Ovary (tissue), 9 donors: ENCODE results near the gene INPPL1. TPM values are rescaled to one million over a fixed set of nuclear protein-coding genes. Genes with fewer than 3 reads are reported as not detected.

Experiments
- DNase-seq, 5 donors: peaks; one replicate each; pipeline ENCODE4 v3.0.0-alpha.2; 2019 to 2020
- H3K27ac ChIP-seq, 2 donors: fragments of 200-600 bp; one replicate each; pipeline versions ENCODE4 v1.5.1 to v1.8.0; 2019 to 2022
- H3K27me3 ChIP-seq: fragments of 200-600 bp; one replicate; pipeline ENCODE4 v1.8.0; 2022
- H3K36me3 ChIP-seq: fragments of 200-600 bp; sonication (generic); one replicate; pipeline ENCODE4 v1.5.1; 2019
- H3K4me1 ChIP-seq: one replicate; pipeline ENCODE4 v1.8.1; 2013; ENCODE audit warnings: mild to moderate bottlenecking, moderate library complexity; ENCODE audit not compliant: insufficient read depth
- H3K4me3 ChIP-seq: fragments of 200-600 bp; sonication (generic); one replicate; pipeline ENCODE4 v1.5.1; 2017
- H3K9me3 ChIP-seq, 2 donors: fragments of 200-600 bp in 1 of 2; sonication (generic) in 1 of 2; one replicate each; pipeline versions ENCODE4 v1.5.1 to v1.8.1; 2013 to 2019; ENCODE audit warnings: mild to moderate bottlenecking in 1 of 2, moderate library complexity in 1 of 2
- CTCF ChIP-seq, 3 donors: fragments of 450-650 bp in 2 of 3; fragments of 200-600 bp in 1 of 3; IDR thresholded peaks; one replicate each; pipeline versions ENCODE4 v1.5.1 to v1.8.0; 2016 to 2022; ENCODE audit warnings: antibody characterized with exemption in 3 of 3, mild to moderate bottlenecking in 1 of 3
- EP300 ChIP-seq: sonication (generic); formaldehyde crosslinking; IDR thresholded peaks from one replicate; pipeline ENCODE4 v1.6.1; 2017; ENCODE audit warnings: antibody characterized with exemption
- POLR2A ChIP-seq: fragments of 450-650 bp; IDR thresholded peaks from one replicate; pipeline ENCODE4 v1.6.1; 2017; ENCODE audit warnings: antibody characterized with exemption, mild to moderate bottlenecking, moderate library complexity
- WGBS, 3 donors: extraction: QIAGEN DNeasy Blood & Tissue Kit in 1 of 3; methylation state at CpG; one replicate each; pipeline versions ENCODE4 v1.1.5 to v1.1.7; 2013 to 2017; 5-methylcytosine and 5-hydroxymethylcytosine counted together
- intact Hi-C, 4 donors: fragments of 100-400 bp; cut with DNase I; formaldehyde crosslinking; loops; one replicate each; pipeline versions ENCODE4 v1.11.0 to v1.15.1; 2022 to 2023
- polyA plus RNA-seq, 2 donors: library from polyadenylated mRNA; stranded (reverse); fragments of 200-250 nt in 1 of 2; fragments of 350-450 nt in 1 of 2; fragmentation: Illumina TruSeq in 1 of 2; extraction: RNeasy Lipid Tissue Mini Kit (QIAGEN cat#74804) in 1 of 2; gene quantifications; one replicate each; pipeline ENCODE4 v1.2.3, GENCODE V29; 2013 to 2014
- total RNA-seq, 7 donors: library from RNA; depleted of rRNA in 2 of 7; stranded (reverse); fragments of >200 nt in 2 of 7; fragmentation: NEBNext Ultra II Directional in 3 of 7; extraction: Animal tissue kit (Norgen Biotek cat#: 25700) in 3 of 7; gene quantifications; one replicate each; pipeline versions ENCODE4 v1.1.0 to v1.2.4, GENCODE V29; 2016 to 2023
- donor health status: DM: no; HTN: no; CAD: no; lungs with moderate emphysema.
- donor health status: DM: no; HTN: no; CAD: no.
- donor health status: Bipolar disorder and iron deficiency.
- donor health status: DM: yes; HTN: yes; CAD: no.
- donor health status: DM: no; HTN: no; CAD: no.
- donor health status: DM: yes; HTN: yes; CAD: no.

Gene INPPL1
- total and polyA plus RNA-seq, 9 donors = 48.4 to 208 (median 132) TPM

GRCh38 chr11:72221386-72222075, 3.0 kb upstream of the INPPL1 start:
- TF ChIP-seq CTCF (IDR thresholded peaks at IDR 0.05) (no peak), POLR2A (no peak), EP300 (no peak)
- no peaks in the 10 kb centered on the region for H3K36me3 ChIP-seq
- 73 to 85% (median 79%) methylated on average over 7 of the region's 7 CpGs for WGBS, 3 donors
- no peak overlapping the region for H3K4me3 ChIP-seq
- peaks cover 10% of the 10 kb centered on the region for H3K4me1 ChIP-seq
- intact Hi-C loops = no loop called here
- DNase-seq = peak in 1 of 5 donors; percentile 22
- peak overlapping the region in 1 of 2 donors; percentile 97 for H3K27ac ChIP-seq
- no peaks in the 10 kb centered on the region for H3K27me3 ChIP-seq
- H3K9me3 ChIP-seq = no peaks in the 10 kb centered on the region

- no peaks in the 10 kb centered on the region for H3K27me3 ChIP-seq
- TF ChIP-seq CTCF (IDR thresholded peaks at IDR 0.05) (no peak), EP300 (no peak), POLR2A (no peak)
- DNase-seq = peak in 1 of 5 donors; percentile 27
- H3K9me3 ChIP-seq = no peaks in the 10 kb centered on the region
- intact Hi-C loops = no loop called here
- peak overlapping the region; percentile 52 for H3K4me3 ChIP-seq
- H3K4me1 ChIP-seq = peaks cover 10% of the 10 kb centered on the region
- peak overlapping the region; percentile 63 to 97 for H3K27ac ChIP-seq
- 63 to 69% (median 63%) methylated on average over 6 of the region's 6 CpGs for WGBS, 3 donors
- H3K36me3 ChIP-seq = no peaks in the 10 kb centered on the region
Observed at GRCh38 chr11:72222106-72222891, 2.3 kb upstream of the INPPL1 start.

GRCh38 chr11:72222907-72223614, 1.5 kb upstream of the INPPL1 start:
- Histone ChIP-seq H3K27ac (peak overlapping the region; percentile 63 to 97), H3K4me1 (peaks cover 10% of the 10 kb centered on the region), H3K4me3 (peak overlapping the region; percentile 52), H3K36me3 (no peaks in the 10 kb centered on the region), H3K27me3 (no peaks in the 10 kb centered on the region), H3K9me3 (no peaks in the 10 kb centered on the region)
- intact Hi-C loops = no loop called here
- WGBS, 3 donors = 0% methylated on average over 46 to 47 of the region's 47 CpGs
- no peak for TF ChIP-seq EP300
- peak; percentile 41 for TF ChIP-seq POLR2A
- TF ChIP-seq CTCF (IDR thresholded peaks at IDR 0.05) = peak; percentile 23 to 48 (median 45)
- peak; percentile 94 to 96 (median 95) for DNase-seq
